GM19328 (cell line): ENCODE measurements around the gene IRAK4.
"Not testable (repeated sequence)": the region's sequence is repeated elsewhere in the genome, so short reads cannot be mapped to it uniquely, and the experiment has no call there.

Experiments used
- ATAC-seq: cut with Tn5 transposase; IDR thresholded peaks from one replicate; pipeline ENCODE4 v1.9.1; 2021; ENCODE audit warnings: mild to moderate bottlenecking, moderate library complexity; ENCODE audit not compliant: unreplicated experiment

Gene IRAK4

GRCh38 chr12:43758728-43759563 is at the start of gene IRAK4, which contains the start of gene PUS7L:
TSS of gene IRAK4 (plus strand) at chr12:43758951. CDS start at chr12:43768112, 9,161 bp downstream.
TSS of gene PUS7L (minus strand) at chr12:43758790. CDS start at chr12:43755245, 3,545 bp downstream.
- peak; percentile 96 for ATAC-seq

DNA sequence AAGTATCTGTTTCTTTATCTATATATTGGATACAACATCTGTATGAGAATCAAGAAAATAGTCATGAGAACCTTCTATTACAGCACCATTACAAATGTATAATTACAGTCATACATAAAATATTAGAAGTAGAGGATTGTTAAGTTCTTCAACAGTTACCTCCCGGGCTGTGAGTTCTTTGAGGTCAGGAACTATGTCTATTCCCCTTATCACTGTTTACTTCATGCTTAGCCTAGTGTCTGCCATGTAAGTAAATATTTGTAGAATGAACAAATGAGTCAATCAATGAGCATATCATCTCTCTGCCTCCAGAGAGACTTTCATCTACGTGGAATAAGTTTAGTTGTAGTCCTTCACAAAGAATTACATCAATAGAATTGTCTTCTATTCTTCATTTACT is 47.4 kb upstream of the IRAK4 start:
- ATAC-seq, result no peak

GRCh38 chr12:43722621-43723020 is 36.1 kb upstream of the IRAK4 start:
- no peak for ATAC-seq

DNA sequence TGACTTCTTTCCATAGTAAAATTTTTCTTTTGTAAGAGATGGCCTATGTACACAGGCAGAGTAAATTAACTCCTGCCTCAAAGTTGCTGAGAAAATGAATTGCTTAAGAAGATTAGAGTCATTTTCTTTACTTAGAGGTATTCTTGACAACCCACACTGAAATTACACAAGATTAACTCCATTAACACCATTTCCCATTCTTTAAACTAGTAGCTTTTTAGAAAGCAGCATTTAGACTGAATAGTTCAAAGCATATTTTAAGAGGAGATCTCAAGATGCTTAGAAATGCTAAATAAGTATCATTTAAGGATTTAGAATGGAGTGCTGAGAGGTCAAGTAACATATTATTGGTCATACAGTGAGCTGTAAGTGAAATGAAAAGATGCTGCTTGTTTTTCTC is 35.6 kb upstream of the IRAK4 start:
- no peak for ATAC-seq

- ATAC-seq, result no peak
Measured at GRCh38 chr12:43728117-43728516, 30.6 kb upstream of the IRAK4 start.

- ATAC-seq, result no peak
Measured at GRCh38 chr12:43728698-43729097, 30.1 kb upstream of the IRAK4 start.

DNA sequence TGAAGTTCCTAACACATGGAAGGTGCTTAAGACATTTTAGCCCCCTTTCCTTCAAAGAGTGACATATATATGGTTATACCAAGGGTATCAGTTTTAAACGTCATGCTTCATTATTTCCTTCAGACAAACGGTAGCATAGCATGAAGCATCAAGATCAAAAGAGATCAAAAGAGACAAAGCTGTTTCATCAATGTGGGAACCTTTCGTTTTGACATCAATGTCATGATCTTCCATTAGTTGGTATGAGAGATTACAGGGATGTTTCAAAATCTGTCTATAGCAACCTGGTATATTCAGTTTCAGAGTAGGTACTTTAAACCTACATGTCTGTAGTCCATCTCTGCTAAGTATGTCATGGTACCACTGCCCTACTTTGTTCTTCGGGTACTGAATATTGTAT is 28.5 kb upstream of the IRAK4 start:
- ATAC-seq, result no peak

- ATAC-seq, result no peak
Measured at GRCh38 chr12:43733687-43734086, 25.1 kb upstream of the IRAK4 start.

- no peak for ATAC-seq
Measured at GRCh38 chr12:43736927-43737440, 21.8 kb upstream of the IRAK4 start.

DNA sequence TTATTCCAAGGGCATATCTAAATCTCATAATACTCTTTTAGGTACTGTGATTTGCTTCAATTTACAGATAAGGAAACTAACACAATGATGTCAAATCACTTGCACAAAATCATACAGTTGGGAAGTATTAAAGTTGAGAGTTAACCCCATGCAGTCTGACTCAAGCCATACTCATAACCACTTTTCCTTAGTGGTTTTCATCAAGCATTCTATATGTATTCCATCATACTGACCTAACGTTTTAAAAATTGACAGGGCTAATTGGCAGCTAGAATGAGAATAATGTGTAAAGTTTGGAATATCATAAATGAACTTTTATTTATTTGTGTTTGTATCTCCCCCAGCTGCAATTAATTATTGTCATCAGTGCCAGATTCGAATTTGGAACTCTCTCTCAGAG is 21.1 kb upstream of the IRAK4 start:
- no peak for ATAC-seq

- peak; percentile 73 for ATAC-seq
Measured at GRCh38 chr12:43740511-43741100, 18.1 kb upstream of the IRAK4 start.

- ATAC-seq, result no peak
Measured at GRCh38 chr12:43742106-43742505, 16.6 kb upstream of the IRAK4 start.

DNA sequence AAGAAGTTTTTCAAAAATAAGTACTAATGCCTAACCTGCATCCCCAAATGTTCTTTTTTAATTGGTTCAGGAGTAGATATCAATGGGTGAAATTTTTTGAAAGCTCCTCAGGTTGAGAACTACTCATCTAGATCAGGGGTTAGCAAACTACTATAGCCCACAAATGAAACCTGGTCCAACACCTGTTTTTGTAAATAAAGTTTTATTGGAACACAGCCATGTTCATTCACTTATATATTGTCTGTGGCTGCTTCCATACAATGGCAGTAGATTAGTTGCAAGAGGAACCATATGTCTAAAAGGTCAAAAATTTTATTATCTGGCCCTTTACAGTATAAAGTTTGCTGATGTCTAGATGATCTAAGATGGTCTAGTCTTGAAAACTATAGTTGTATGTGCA is 13.9 kb upstream of the IRAK4 start:
- ATAC-seq, result no peak

DNA sequence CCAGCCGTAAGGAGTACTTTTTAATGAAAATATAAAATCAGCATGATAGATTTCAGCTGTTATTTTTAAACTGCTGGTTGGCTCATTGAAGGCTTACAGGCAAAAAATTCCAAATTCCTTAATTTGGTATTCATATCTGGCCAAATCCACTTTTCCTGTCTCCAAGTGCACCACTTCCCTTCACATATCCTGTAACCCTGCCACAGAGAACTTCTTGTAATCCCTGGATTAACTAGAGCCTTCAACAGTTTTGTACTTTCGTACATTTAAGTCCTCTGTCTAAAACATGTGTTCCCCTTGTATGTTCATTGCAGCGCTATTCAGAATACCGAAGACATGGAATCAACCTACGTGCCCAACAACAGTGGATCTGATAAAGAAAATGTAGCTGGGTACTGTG is 9.7 kb upstream of the IRAK4 start:
- ATAC-seq, result no peak

DNA sequence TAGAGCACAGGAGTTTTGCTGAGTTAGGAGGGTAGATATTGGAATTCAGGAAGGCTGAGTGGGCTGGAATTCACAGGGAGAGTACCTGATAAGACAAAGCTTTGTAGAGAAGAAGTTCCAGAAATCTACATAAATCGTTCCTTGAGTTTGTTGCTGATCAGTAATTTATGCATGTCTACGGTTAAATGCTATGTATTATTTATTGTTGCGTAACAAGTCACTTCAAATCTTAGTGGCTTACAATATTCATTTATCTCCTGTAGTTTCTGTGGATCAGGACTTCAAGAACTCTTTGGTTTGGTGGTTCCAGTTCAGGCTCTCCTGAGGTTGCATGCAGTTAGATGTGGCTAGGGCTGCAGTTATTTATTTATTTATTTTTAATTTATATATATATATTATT is 7.9 kb upstream of the IRAK4 start:
- no peak for ATAC-seq

DNA sequence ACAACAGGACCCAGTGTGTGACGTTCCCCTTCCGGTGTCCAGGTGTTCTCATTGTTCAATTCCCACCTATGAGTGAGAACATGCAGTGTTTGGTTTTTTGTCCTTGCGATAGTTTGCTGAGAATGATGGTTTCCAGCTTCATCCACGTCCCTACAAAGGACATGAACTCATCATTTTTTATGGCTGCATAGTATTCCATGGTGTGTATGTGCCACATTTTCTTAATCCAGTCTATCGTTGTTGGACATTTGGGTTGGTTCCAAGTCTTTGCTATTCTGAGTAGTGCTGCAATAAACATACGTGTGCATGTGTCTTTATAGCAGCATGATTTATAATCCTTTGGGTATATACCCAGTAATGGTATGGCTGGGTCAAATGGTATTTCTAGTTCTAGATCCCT is 7.4 kb upstream of the IRAK4 start:
- ATAC-seq, result not testable (repeated sequence)

DNA sequence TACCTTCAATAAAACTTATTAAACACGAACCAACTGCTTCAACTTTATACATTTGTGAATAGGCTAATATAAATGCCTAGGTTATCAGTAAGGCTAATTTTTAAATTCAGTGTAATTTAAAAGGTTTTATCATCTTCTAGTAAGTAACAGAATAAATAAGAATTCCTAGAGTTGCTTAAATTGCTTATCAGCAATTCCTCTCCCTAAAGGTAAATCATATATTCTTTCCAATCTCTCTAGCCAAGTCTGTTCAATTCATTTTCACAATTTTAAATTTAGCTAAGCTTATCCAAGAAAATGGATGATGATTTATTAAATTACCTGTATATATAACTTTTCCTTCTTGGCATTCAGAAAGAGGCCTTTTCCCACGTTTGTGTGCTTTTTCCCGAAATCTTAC is 4.7 kb upstream of the IRAK4 start:
- ATAC-seq, result no peak

DNA sequence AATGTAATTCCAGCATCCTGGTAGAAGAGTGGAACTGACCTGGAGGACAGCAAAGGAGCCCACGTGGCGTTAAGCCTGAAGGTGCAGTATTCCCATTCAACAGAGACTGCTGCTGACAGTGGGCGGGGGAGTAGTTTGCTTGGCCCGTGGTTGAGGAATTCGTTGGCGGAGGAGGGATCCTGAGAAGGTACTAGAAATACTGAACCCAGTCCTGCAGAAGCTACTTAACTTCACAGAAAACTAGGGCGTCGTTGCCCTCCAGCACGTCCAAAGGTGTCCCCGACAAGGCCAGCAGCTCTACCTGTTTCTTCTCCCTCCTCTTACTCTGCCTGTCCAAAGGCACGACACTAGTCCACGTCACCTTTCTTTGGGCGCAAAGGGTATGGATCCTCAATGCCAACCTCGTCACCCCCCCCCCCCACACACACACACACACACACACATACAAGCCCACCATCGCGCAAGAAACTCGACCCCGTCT is 464 bp upstream of the IRAK4 start:
- peak; percentile 0 for ATAC-seq

DNA sequence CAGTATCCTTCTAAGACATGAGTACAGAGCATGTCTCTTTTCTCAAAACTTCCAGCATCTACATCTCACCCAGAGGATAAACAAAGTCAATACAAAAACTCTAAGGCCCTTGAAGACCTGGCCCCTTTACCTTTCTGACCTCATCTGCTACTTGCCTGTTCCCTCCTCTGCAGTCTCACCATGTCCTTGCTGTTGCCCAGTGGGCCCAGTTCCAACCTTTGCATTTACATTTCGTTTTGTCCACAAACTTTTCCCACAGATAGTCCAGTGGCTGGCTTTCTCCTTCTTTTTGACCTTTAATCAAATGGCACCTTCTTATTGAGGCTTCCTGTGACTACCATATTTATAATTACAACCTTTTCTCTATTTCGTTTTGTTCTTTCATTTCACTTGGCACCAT is 1.6 kb downstream of the IRAK4 start:
- no peak for ATAC-seq

GRCh38 chr12:43761500-43761899 is 2.7 kb downstream of the IRAK4 start:
- ATAC-seq, result no peak

DNA sequence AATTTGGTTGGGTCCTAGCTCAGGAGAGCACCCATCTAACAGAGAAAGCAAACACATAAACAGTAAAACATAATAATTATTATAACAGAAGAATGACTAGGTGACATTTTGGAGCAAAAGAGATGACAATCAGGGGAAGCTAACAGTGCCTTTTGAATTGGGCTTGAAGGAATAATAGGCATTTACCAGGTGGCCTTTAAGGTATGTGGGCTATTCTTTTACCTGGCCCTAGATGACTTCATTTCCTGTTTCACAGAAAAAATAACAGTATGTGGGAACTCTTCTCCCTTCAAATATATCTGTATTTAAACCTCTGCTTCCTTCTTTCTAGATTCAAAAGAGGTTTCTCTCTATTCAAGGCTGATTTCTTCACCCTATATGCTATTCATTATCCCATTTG is 3.8 kb downstream of the IRAK4 start:
- no peak for ATAC-seq

- no peak for ATAC-seq
Measured at GRCh38 chr12:43763769-43764168, 5.0 kb downstream of the IRAK4 start.
